ENCODE data around the gene IFNAR2.

GRCh38 chr21:33244779-33245105 is 15.0 kb downstream of the IFNAR2 start:
- no peak for TF ChIP-seq CTCF (conservative IDR thresholded peaks at IDR 0.05 in 1 of 2, IDR thresholded peaks at IDR 0.05 in 1 of 2; ENCODE audit: low read depth in 1 of 2, low read length in 2 of 2)
- no peak for TF ChIP-seq EZH2 (IDR thresholded peaks at IDR 0.05; ENCODE audit: low read length, missing control alignments)

Measured in fibroblast of lung (primary cell).